HG03378 (cell line): ENCODE measurements around the gene KCNT1.

Experiments used
- ATAC-seq: cut with Tn5 transposase; IDR thresholded peaks from one replicate; pipeline ENCODE4 v1.9.1; 2021; ENCODE audit warnings: mild to moderate bottlenecking, moderate library complexity; ENCODE audit not compliant: unreplicated experiment

The KCNT1 gene

DNA sequence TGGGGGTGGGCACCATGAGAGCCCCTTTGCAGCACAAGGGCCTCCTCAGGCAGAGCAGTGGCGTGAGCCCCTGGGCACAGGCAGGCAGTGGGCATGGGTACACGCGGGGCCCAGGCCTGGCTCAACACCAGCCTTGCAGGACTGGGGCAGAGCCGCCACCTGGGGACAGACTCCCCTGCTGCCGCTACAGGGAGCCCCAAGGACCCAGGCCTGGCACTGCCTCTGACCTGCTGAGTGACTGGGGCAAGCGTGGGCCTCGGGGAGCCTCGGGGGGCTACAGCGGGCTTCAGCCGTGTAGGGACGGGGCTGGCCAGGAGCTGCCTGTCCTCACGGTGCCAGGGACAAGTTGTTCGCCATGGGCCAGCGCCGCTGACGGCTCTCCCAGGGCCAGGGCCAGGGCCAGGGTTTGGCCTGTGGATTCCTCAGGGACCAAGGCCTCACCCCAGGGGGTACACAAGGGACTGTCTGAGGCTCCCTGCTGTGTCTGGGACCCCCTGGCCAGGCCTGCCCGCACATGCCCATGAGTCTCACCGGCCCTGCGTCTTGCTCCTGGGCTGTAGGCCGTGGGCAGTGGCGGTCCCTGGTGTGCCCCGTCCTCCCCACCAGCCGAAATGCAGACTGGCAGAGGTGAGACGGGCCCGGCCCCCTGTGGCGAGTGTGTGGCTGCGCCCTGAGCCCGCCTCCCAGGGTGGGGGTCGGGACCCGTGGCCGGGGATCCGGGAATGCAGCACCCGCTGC is 42.5 kb downstream of the KCNT1 start:
- no peak for ATAC-seq

DNA sequence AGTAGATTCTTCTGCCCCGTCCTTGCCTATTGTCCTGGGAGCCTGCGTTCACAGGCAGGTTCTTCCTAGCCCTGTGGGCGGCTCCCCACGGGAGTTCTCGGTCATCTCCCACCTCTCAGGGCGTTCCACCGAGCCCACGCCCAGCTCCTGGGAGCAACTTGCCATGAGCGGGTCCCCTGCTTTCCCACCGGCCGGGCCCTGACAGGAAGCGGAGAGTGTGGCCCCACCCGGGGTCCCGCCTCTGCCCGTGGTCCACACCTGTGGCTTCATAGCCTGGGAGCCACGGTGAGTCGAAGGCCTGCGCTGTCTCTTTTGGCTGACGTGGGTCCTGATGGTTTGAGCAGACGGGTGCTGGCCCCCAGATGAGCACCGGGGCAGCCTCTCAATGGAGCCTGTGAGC is 43.2 kb downstream of the KCNT1 start:
- ATAC-seq, result no peak

DNA sequence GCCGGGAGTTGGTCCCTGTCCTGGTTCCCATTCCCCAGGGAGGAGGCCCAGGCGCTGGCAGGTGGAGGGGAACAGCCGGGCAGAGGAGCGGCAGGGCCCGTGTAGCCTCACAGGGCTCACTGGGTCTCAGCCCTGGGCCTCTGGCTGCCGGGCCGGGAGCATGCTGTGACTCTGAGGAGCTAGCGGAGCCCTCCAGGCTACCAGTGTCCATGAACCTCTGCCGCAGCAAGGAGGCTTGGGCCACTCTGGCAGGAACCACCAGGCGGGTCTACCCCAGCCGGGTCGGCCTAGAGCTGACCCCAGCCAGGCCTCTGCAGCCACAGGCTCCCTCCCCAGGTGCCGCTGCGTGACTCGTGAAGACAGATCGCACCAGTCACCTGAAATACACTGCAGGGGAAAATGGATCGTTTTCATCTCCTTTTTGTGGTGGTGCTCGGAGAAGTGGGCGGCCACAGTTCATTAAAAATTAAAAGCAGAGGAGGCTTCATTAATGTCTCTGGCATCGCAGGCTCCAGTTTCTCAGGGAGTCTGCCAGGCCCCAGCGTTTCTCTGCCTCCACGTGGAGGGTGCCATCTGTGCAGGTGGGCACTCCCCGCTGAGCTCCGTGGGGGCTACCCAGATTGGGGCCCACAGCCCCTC is 43.8 kb downstream of the KCNT1 start:
- no peak for ATAC-seq

DNA sequence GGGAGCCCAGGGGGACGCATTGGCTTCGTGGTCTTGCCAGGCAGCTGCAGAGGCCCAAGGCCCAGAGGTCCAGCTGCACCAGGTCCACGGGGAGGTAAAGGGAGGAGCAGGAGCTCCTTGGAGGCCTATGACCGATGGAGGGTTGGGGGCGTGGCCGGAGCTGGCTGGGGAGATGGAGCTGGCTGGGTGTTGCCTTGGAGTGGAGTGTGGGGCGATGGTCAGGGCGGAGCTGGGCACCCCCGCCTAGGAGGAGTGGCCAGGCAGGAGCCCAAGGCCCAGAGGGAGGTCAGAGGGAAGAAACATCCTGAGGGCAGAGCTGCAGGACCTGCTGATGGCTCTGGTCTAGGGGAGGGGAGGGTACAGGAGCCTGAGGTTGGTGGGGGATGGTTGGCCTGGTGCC is 44.6 kb downstream of the KCNT1 start:
- ATAC-seq, result no peak

DNA sequence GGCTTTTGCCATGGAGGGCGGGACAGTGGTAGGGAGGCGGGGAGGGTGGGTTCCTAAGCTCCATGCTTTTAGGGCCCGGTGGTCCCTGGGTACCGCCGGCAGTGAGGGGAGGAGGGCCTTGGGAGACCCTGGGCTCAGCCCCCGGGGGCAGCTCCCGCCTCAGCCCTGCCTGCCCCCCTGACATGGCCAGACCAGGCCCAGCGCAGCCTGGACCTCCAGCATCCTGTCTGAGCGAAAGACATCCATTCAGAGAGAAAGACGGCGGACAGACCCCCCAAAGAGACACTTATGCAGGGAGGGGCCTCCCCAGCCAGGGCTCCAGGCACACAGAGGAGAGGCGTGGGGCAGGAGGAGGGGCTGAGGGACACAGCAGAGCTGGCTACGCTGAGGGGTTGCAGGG is 45.3 kb downstream of the KCNT1 start:
- no peak for ATAC-seq

DNA sequence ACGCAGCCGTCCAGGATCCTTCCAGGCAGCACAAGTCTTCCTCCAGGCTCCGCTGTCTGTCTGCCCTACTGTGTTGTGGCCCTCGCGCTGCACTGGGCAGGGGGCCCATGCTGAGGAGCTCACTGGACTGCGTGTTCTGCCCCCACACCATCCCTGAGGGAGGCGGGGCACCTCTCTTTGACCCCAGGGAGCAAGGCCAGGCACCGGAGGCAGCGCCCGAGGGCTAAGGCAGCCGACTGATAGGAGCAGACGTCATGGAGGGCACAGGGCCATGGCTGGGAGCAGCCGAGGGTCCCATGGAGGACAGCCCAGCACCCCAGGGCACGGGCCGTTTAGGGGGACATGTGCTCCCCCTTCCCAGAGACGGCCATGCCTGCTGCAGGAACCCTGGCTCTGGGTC is 46.7 kb downstream of the KCNT1 start:
- ATAC-seq, result no peak

DNA sequence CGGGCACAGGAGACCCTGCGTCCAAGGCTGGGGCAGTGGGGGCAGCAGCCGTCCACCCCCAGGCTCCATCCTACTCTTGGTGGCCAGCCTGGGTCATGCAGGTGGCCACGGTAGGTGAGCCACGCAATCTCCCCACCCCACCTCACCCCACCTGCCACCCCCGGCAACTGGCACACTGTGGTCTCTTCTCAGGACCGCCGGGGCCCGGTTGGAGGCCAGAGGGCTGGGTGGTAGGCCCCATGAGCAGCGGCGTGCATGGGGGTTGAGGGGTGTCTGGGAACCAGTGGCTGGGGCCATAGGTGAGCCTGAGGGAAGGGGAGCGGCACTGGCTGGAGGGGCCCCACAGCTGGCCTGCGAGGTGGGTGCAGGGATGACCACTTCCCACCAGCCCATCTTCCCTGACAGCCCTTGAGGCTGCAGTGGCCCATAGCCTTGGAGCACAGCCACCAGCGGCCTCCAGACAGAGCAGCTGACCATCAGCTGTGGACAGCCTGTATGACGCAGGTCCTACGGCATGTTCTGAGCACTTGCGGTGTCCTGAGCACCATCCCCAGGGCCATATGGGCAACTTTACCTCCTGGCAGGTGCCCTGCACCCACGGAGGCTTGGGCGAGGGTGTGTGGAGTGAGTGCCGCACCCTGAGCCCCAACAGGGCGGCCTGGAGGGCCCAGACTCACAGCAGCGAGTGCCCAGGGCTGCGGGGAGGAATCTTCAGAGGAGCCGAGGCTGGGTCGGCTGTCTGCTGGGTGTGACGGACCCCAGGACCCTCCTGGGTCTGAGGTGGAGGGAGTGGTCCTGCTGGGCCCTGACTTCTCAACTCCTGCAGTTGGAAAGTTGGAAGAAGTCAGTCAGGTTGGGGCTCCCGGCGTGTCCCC is 47.4 kb downstream of the KCNT1 start:
- no peak for ATAC-seq

DNA sequence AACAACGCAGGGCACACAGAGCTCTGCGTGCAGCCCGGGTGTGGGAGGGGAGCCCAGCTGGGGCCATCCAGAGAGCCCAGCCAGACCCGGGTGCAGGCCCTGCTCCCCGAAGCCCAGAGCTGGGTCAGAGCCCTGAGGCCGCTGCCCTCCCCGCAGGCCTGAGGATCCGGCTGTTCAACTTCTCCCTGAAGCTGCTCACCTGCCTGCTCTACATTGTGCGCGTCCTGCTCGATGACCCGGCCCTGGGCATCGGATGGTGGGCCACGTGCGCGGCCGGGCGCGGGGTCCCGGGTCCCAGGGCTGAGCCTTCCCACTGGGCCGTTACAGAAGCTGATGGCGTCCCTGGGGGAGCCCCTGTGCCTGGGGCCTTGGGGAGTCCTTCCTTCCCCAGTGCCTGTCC is 48.8 kb downstream of the KCNT1 start:
- ATAC-seq, result no peak

DNA sequence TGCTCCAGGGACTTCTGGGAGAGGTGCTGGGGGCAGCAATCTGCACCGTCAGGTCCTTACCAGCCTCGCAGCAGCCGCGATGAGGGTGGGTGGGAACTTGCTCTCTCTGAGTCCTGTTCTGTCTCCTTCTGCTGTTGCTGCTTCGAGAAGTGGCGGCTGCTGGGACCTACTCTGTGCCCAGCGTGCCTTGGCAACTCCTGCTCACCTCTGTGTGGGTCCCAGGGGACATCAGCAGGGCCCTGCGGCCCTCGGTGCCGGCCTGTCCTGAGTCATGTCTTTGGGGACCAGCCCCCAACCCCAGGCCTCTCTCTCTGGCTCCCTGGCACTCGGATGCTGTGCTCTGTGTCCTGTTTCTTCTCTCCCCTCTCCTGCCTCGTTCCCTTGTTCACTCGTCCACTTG is 49.5 kb downstream of the KCNT1 start:
- no peak for ATAC-seq

DNA sequence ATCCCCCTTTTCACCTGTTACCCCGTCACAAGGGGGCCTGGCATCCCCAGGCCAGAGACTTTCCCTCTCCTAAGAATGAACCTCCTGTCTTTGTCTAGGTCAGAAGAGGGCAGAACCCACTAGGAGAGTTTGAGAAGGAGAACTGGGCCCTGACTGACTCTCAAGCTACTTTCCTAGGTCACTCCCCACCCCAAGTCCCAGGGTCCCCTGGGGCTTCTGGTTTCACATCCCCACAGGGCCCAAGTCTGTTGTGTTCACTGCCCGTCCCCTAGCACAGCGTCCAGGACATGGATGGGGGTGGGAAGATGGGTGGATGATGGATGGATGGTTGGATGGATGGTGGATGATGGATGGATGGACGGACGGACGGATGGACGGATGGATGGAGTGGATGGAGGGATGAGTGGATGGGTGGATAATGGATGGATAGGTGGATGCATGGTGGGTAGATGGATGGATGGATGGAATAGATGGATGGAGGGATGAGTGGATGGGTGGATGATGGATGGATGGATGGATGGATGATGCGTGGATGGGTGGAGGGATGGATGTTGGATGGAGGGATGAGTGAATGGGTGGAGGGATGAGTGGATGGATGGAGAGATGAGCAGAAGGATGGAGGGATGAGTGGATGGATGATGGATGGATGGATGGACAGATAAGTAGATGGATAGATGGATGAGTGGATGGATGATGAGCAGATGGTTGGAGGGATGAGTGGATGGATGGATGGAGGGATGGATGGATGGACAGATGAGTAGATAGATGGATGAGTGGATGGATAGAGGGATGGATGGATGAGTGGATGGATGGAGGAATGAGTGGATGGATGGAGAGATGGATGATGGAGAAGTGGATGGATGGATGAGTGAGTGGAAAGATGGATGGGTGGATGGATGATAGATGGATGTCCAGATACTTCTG is 50.6 kb downstream of the KCNT1 start:
- no peak for ATAC-seq

DNA sequence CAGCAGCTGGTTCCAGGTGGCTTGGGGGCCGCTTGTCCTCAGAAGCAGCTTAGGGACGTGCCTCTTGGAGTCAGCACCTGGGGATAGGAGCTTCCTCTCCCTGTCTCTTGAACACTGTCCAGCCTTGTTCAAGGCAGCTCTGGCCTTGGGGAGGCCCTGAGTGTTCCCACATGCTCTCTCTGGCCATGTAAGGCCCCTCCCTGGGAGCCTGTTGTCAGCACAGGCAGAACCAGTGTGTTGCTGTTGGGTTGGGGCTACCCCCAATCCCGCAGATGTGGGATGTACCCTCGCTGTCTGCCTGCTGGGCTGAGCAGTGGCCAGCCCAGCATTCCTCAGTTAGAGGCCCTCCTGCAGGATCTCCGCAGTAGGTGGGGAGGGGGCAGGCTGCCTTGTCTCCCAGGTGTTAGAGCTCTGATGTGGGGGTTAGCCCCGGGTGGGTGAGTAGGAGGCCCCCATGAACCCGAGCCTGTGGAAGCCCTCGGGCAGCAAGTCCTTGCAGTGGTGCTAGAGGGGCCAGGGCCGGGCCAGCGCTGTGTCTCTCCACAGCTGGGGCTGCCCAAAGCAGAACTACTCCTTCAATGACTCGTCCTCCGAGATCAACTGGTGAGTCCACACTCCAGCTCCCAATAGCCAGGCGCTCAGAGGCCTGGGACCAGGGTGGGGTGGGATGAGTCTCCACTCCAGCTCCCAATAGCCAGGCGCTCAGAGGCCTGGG is 51.6 kb downstream of the KCNT1 start:
- no peak for ATAC-seq

DNA sequence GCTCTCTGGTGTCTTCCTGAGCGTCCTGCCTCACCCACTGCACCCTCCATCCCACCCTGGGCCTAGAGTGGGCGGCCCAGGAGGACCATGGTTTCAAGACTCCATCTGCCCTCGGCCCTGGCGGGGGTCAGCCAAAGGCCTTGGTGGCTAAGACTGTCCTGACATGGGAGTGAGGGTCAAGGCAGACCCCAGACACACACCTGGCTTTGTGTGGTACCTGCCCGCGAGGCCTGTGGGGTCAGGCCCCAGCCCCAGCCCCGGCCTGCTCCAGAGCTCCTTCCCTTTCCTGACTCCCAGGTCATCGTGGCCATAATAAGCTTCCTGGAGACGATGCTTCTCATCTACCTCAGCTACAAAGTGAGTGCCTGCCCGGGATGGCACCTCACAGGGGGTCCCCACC is 54.6 kb downstream of the KCNT1 start:
- no peak for ATAC-seq

DNA sequence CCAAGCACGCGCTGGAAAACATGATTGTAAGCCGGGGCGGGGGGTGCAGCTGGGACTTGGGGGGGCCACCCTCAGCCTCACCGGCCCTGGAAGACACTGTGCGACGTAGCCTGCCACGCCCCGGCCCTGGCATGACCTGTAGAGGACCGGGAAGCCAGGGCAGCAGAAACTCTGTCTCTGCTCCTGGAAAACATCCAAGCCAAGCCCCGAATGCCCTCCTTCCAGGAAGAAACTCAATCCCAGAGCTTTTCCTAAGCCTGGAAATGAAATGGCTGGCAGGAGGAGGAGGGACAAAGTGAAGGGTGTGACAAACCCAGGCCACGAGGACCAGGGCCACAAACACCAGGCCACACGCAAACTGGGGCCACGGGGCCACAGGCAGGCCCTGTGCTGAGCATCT is 55.4 kb downstream of the KCNT1 start:
- no peak for ATAC-seq

DNA sequence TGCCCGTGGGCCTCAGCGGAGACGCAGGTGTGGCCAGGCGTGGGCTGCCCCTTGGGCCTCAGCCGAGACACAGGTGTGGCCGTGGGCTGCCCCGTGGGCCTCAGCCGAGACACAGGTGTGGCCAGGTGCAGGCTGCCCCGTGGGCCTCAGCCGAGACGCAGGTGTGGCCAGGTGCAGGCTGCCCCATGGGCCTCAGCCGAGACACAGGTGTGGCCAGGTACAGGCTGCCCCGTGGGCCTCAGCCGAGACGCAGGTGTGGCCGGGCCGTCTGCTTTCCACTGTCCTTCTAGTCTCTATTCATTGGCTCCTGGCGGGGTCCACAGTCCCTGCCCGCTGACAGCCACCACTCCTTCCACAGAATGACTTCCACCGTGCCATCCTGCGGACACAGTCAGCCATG is 56.1 kb downstream of the KCNT1 start:
- ATAC-seq, result no peak

DNA sequence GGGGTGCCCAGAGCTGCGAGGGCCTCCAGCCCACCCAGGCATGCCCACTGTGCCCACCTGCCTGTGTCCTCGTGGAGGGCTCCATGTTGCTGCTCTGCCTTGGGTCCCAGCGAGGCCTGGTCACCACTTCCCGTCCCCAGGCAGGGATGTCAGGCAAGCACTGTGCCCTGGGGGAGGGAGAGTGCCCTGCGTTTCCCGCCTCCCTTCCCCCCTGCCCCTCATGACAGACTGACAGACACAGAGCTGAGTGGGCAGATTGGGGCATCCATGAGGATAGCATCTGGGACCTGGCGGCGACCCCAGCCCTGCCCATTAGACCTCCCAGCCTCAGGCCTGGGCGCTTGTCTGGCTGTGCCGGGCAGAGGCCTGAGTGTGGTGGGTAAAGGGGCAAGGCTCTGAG is 56.9 kb downstream of the KCNT1 start:
- ATAC-seq, result no peak

DNA sequence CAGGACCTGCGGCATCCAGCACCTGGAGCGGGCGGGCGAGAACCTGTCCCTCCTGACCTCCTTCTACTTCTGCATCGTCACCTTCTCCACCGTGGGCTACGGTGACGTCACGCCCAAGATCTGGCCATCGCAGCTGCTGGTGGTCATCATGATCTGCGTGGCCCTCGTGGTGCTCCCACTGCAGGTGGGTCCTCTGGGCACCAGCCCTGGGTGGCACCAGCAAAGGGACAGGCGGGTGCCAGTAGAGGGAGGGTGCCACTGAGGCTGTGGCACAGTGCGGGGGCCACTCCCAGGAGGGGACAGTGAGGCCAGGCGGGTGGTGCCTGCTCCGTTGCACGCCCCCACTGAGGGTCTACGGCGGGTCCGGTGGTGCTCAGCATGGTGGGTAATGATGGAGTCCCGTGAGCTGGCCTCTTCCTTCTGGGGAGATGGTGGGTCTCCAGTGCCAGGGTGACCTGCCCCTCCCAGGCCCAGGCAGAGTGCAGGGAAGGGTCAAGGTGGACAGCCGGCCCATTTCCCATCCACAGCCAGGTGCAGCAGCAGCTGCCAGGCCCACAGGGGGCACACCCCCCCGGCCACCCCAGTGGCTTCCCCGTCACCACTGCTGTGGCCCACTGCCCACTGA is 57.8 kb downstream of the KCNT1 start:
- ATAC-seq, result no peak

DNA sequence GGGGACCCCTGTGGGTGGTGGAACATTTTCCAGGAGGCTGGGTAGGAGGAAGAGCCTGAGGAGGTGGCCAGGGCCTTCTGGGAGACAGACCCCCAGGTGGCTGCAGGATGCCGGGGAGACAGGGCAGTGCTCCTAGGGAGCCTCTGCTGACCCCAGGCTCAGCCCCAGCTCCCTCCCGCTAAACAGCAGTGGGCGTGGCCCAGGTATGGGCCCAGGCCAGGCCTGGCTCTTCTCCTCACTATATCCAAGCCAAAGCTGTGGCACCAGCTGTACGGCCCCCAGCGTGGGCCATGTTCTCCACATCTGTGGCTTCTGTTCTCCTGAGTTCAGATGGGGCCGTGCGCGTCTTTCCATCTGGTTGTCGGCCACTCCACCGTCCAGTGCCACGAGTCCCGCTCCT is 58.5 kb downstream of the KCNT1 start:
- no peak for ATAC-seq

DNA sequence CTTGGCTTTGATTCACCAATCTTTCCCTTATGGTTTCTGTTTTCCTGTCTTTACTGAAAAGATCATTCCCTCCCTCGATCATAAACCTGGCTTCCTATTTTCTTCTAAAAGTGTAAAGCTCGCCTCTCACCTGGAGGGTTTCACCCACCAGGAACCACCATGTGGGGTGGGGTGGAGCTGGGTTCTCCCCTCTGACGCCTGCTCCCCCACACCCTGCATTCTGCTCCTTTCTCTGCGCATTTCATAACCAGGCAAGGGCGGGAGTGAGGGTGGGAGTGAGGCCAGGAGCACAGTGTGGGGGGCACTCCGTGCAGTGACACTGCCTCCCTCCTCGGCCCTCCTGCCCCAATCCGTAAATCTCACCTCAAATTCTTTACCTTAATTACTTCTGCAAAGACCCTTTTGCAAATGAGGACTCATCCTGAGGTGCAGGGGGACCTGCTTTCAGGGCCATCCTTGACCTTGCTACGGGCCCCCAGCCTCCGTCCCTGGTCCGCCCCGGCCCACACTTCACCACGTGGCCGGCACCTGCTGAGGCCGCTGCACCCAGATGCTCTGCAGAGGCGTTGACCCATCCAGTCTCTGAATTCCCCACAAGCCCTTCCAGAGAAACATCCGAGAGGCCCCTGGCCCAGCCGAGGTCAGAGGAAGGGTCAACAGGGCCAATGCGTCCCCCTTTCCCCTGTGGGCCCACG is 59.3 kb downstream of the KCNT1 start:
- no peak for ATAC-seq

DNA sequence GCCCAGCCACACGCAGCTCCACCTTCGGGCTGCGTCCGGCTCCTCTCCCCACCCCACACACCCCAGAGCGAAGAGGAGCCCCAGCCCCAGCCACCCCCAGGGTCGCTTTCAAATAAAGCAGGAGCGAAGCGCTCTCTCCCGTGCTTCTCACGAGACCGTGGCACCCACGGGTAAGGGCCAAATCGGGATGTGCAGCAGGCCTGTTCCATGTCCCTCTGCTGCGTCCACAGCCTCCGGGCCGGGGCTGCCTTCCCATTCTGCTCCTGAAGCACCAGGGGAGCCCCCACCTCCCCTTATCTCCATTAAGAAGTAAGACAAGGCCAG is 59.8 kb downstream of the KCNT1 start:
- ATAC-seq, result no peak
